ENCODE results near the gene ARID4A.
"Not testable (repeated sequence)": the region's sequence is repeated elsewhere in the genome, so short reads cannot be mapped to it uniquely, and the experiment has no call there.

Gene ARID4A, protein sequence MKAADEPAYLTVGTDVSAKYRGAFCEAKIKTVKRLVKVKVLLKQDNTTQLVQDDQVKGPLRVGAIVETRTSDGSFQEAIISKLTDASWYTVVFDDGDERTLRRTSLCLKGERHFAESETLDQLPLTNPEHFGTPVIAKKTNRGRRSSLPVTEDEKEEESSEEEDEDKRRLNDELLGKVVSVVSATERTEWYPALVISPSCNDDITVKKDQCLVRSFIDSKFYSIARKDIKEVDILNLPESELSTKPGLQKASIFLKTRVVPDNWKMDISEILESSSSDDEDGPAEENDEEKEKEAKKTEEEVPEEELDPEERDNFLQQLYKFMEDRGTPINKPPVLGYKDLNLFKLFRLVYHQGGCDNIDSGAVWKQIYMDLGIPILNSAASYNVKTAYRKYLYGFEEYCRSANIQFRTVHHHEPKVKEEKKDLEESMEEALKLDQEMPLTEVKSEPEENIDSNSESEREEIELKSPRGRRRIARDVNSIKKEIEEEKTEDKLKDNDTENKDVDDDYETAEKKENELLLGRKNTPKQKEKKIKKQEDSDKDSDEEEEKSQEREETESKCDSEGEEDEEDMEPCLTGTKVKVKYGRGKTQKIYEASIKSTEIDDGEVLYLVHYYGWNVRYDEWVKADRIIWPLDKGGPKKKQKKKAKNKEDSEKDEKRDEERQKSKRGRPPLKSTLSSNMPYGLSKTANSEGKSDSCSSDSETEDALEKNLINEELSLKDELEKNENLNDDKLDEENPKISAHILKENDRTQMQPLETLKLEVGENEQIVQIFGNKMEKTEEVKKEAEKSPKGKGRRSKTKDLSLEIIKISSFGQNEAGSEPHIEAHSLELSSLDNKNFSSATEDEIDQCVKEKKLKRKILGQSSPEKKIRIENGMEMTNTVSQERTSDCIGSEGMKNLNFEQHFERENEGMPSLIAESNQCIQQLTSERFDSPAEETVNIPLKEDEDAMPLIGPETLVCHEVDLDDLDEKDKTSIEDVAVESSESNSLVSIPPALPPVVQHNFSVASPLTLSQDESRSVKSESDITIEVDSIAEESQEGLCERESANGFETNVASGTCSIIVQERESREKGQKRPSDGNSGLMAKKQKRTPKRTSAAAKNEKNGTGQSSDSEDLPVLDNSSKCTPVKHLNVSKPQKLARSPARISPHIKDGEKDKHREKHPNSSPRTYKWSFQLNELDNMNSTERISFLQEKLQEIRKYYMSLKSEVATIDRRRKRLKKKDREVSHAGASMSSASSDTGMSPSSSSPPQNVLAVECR

DNA sequence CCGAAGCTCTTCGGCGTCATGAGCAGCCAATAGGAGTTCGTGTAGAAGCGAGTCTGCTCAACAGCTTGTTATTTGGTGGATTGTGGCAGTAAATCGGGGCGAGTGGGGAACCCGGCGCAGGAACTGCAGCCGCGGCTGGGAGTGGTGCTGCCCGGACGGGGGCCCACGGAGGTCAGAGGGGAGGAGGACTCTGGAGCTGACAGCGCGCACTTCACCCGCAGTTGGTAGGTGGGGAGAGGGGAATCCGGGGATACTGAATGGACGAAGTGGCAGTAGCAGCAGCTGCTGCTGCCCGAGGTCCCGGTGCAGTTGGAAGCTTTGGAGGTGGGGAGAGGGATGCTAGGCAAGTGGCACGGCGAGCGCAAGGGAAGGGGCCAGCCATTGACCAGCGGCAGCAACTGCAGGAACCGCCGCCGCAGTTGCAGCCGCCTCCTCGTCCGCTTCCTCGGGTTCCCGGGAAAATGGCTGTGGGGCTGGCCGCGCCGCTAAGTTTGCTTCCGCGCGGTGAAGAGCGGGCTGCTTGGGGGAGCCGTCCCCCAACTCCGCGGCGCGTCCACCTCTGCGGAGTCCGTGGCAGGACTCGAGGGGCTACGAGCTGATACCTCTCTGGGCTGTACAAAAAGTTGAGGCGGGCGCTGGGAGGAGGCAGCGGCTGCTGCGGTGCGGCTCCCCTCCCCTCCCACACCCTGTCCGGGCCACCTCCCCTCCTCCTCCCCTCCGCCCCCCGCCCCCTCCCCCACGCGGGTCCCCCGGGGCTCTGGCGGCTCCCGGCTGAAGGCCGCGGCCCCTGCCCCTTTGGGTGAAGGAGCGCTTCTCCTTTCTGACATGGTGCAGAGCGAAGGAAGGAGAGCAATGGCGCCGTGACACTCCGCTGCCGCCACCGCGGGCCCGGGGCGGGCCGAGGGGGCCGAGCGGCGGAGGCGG is at the start of gene ARID4A:
Gene ARID4A, plus strand, starts transcription at position 79 of the 924 bp plus-strand sequence. CDS start 1,300 bp downstream, outside the sequence.
- peak; percentile 19 for DNase-seq (ENCODE audit: low read depth)

DNA sequence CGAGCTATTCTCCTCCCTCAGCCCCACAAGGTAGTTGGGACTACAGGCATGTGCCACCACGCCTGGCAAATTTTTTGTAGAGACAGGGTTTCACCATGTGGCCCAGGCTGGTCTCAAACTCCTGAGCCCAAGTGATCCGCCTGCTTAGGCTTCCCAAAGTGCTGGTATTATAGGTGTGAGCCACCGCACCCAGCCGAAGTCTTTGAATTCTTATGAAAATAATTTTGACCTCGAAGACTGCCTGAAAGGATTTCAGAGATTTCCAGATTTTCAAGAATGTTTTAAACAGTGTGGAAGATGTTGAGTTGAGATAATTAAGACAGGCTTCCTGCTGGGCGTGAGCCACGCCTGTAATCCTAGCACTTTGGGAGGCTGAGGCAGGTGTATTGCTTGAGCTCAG is 48.7 kb upstream of the ARID4A start:
- DNase-seq (ENCODE audit: low read depth), result no peak

DNA sequence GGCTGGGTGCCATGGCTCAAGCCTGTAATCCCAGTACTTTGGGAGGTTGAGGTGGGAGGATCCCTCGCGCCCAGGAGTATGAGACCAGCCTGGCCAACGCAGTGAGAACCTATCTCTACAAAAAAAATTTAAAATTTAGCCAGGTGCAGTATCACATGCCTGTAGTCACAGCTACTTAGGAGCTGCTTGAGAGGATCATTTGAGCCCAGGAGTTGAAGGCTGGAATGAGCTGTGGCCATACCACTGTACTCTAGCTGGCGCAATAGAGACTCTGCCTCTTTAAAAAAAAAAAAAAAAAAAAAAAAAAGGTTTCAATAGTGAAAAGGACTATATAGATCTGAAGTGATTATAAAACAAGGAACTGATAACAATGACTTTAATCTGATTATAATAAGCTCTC is 40.2 kb upstream of the ARID4A start:
- no peak for DNase-seq (ENCODE audit: low read depth)

DNA sequence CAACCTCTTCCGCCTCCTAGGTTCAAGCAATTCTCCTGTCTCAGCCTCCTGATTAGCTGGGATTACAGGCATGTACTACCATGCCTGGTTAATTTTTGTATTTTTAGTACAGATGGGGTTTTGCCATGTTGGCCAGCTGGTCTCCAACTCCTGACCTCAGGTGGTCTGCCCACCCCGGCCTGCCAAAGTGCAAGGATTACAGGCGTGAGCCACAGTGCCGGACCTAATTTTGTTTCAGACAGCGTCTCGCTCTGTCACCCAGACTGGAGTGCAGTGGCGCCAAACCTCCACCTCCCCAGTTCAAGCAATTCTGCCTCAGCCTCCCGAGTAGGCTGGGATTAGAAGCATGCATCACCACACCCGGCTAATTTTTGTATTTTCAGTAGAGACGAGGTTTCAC is 36.4 kb upstream of the ARID4A start:
- not testable (repeated sequence) for DNase-seq (ENCODE audit: low read depth)

DNA sequence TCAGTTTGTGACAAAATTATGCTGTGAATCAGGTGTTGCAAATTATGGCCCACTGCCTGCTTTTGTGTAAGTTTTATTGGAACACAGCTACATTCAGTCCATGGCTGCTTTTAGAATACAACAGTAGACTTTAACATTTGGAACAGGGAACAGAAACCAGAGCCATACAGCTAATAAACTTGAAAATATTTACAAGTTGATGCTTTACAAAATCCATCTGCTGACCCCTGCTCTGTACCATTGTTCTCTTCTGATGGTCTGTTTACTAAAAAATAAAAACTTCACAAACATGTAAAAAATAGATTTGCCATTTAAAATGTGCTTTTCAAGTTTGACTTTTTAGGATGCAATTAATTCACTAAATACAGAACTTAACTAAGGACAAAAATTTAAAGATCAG is 33.0 kb upstream of the ARID4A start:
- DNase-seq (ENCODE audit: low read depth), result no peak

DNA sequence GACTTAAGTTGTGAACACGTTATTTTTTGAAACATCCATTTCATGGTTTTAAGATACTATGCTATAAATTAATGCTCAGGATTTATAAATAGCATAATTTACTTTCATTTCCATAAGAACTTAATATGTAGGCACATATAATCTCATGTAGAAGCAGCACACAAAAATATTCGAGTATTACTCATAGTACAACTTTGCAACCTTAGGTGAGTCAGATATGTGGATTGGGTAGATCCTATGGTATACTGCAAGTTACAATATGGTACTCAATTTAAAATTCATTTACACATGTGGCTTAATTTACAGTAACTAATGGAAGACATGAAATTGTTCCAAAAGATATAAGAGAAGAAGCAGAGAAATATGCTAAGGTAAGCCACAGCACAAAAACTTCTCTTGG is 27.7 kb upstream of the ARID4A start:
- DNase-seq (ENCODE audit: low read depth), result peak; percentile 41

DNA sequence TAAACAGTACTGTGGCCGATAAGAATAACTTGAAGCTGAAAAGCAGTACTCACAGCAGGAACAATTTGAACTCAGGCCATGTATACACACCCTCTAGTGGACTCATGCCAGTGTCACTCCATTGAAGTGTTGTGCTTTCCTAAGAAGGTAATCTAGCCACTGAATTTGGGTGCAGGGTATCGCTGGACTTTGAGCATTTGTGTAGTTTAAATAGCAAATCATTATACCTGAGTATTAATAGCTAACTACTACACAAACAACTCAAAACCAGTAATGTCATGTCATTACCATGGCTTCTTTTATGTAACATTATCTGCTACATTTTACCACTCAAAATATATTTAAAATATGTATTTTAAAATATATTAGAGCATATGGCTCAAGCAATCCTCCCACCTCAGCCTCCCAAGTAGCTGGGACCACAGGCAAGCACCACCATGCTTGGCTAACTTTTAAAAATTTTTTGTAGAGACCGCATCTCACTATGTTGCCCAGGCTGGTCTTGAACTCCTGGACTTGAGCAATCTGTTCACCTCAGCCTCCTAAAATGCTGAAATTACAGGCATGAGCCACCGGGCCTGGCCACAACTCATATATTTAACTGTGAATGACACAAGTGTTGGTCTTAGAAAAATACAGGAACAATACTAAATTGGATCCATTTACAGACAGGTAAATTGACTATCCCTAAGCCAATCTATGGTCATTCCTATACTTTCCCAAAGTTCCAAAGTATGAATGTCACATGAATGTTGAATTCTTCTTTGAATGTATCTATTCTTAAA is 25.6 kb upstream of the ARID4A start:
- DNase-seq (ENCODE audit: low read depth), result peak; percentile 51

DNA sequence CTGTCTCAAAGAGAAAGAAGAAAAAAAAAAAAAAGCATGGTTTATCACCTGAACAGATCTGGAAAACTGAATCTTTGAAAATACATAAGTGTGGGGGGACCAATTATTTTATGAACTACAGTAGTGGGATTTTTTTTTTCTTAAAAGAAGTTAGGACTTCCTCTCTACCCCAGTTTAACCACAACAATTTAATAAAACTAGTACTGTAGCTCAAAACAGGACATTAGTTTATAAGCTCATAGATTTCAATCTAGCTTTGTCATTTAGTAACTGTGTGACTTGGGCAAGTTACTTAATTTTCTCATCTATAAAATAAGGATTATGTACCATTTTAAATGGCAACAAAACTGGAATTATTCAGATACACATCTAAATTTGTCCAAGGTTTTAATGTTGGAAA is 23.5 kb upstream of the ARID4A start:
- DNase-seq (ENCODE audit: low read depth), result no peak

DNA sequence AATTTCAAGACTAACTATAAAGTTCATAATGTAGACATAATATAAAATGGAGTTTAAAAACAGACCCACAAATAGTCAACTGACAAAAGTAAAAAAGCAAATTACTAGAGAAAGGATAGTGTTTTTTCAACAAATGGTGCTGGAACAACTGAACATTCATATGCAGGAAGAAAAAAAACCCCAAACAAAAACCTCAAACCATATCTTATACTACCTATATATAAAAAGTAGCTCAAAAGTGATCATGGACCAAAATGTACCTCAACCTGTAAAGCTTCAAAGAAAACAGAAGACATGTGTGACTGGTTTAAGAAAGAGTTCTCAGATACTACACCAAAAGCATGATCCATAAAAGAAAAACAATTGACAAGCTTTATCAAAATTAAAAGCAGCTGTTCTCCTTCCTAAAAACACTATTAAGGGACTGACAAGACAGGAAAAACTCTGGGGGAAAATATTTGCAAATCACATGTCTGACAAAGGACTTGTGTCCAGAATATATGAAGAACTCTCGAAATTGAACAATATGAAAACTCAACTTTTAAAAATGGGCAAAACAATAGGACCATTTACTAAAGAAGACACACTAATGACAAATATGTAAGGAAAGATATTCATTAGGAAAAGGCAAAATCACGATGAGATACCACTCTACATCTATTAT is 22.7 kb upstream of the ARID4A start:
- no peak for DNase-seq (ENCODE audit: low read depth)

DNA sequence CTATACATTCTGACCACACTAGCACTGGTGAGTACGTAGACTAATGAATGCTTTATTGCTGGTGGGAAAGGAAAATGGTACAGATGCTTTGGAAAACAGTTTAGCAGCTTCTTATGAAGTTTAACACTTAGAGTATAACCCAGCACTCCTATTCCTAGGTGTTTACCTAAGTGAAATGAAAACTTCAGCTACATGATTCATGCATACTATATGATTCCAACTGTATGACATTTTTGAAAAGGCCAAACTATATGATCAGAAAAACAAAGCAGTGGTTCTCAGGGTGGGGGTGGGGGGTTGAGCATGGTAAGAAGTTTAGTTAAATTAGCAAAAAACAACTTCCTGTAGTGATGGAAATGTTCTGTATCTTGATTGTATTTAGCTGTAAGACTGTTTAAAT is 22.1 kb upstream of the ARID4A start:
- no peak for DNase-seq (ENCODE audit: low read depth)

DNA sequence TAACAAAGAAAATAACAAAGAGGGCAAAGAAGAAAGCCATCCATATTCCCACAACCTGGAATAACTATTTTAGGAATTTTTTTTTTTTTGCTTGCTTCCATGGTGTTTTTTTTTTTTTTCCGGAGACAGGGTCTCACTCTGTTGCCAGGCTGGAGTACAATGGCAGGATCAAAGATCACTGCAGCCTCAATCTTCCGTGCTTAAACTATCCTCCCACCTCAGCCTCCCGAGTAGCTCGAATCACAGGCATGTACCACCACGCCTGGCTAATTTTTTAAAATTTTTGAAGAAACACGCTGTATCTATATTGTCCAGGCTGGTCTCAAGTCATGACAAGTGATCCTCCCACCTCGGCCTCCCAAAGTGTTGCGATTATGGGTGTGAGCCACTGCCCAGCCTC is 20.2 kb upstream of the ARID4A start:
- no peak for DNase-seq (ENCODE audit: low read depth)

DNA sequence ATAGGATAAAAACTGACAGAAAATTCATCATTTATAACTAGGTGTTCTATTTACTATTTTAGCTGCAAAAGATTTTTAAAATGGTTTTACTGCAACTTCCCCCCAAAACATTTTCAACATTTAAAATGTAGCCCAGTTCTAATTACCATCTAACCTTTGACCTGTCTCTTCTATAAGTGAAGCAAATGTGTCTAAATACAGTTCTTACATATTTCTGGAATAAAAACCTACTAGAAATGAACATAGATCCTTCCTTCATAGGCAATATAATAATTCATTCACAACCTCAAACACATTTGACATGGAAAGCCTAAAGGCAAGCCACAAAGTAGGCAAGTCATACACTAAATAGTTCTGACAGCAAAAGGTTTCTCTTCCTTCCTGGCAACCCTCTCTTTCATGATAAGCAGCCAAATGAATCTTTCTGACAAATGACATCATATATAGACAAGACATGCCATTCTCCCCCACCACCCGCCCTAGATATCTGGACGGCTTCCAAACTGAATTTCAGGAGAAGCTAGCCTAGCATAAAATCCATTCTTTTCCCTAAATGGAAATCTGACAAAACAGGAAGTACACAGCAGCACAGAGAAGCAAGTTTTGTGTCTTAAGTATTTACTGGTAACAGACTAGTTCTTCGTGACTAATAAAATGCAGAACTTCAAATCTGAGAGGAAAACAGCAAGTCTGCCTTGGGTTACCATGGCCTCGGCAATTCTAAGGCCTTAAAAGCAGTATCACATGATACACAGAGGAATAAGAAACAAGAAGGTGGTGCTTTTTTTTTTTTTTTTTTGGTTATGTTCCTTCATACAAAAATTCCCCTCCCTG is 17.2 kb upstream of the ARID4A start:
- DNase-seq (ENCODE audit: low read depth), result peak; percentile 96

DNA sequence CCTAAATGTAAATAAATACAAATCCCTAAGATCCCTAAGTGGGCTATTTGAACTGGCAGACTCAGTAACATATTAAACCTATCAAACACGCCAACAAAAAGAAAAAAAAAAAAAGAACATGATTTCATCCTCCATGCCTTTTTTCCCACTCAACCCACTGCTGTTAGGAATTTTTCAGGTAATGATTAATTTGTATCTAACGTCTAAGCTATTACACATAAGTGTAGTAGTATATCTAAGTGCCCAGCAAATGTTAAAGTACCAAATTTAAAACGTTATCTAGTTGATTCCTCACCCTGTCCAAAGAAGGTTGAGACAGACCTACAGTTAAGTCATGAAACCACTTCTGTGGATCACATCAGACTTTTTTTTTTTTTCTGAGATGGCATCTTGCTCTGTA is 16.4 kb upstream of the ARID4A start:
- DNase-seq (ENCODE audit: low read depth), result peak; percentile 9

DNA sequence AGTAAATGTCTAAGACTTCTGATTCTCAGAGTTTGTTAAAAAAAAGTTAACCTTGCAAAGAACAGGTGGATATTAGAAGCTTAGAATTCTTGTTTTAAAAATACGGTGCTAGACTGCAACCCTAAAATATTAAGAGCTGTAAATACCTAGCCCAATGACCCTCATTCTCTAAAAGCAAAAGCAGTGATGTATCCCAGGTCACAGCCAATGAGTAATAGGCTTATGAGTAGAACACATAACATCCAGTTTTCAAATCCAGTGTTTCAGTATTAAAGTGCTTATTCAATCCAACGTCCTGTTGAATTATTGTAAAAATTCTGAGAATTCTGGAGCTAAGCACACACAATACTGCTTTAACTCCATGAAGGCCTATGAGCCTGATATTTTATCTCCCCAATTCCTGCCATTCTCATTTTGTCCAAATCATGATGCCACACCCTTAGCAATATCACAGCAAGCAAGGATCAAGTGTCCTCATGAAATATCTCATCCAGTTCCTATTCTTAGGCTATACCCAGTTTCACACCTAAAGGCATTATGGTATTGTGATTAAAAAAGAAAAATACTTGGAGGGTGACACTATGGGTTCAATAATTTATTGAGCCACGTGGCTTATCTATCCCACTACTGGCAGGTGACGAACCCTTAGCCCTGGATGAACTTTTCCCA is 15.3 kb upstream of the ARID4A start:
- DNase-seq (ENCODE audit: low read depth), result peak; percentile 31

DNA sequence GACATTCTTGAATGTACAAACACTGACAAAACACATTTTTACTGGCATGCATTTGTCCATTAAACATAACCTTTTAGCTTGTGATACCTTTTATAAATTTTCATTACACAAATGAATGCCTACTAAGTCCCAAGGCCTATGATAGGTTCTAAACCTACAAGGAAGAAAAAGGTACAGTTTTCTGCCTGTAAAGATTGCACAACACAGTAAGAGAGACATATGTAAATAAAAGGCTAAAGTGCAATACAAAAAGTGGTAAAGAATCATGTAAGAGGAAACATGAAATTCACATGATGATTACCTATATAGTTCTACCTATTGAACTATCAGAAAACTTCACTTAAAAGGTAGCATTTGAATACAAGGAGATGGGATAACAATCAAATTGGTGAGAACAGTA is 14.6 kb upstream of the ARID4A start:
- no peak for DNase-seq (ENCODE audit: low read depth)

DNA sequence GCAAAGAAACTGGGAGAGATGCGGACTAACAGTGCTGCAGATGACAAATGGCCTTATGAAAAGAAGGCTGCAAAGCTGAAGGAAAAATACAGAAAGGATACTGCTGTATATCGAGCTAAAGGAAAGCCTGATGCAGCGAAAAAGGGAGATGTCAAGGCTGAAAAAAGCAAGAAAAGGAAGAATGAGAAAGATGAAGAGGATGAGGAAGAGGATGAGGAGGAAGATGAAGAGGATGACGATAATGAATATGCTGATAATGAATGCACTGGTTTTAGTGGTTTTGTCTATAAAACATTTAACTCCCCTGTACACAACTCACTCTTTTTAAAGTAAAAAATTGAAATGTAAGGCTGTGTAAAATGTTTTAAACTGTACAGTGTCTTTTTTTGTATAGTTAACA is 13.2 kb upstream of the ARID4A start:
- DNase-seq (ENCODE audit: low read depth), result no peak

DNA sequence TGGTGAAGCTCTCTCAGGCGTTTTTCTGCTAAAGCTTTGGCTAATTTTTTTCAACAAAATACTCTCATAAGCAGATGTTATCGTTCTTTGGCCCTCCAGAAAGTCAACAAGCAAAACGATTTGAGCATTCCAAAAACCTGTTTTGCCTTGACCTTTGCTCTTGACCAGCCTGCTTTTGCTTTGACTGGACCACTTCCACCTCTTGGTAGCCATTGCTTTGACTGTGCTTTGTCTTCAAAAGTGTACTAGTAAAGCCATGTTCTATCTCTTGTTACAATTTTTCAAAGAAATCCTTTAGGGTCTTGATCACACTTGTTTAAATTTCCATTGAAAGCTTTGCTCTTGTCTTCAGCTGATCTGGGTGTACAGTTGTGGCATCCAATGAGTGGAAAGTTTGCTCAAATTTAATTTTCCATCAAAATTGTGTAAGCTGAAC is 10.7 kb upstream of the ARID4A start:
- DNase-seq (ENCODE audit: low read depth), result no peak

DNA sequence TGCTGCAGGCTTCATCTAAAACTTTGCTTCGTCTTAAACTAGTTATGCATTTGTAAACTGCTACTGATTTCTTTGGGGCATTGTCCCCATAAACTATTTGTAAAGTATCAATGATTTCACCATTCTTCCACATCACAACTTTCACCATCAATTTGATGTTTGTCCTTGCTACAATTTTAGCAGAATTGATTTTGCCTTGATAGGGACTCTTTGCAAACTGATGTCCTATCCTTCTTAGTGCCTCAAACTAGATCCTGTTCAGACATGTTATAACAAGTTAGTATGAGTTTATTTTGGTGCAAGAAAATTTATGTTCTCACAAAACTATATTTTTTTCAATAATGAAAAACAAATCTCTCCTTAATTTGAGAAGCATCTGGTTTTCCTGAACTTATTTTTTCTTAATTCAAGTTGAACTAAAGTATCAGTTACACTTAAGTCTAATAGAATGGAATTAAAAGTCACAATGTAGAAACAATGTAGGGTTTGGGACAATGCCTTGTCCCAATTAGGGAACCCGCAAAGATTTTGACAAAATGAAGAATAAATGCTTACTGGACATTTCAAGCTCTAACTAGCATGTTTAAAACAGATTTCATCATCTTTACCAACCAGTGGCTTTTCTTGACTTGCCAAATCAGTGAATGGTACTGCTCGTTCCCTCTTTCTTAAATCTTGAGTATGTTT is 10.1 kb upstream of the ARID4A start:
- DNase-seq (ENCODE audit: low read depth), result no peak

Measured in iris pigment epithelial cell (primary cell).